CD14-positive monocyte (primary cell): Measurements from ENCODE around the gene IGDCC3. TPM values are rescaled to one million over a fixed set of nuclear protein-coding genes. Genes with fewer than 3 reads are reported as not detected.

Experiments
- DNase-seq, 3 donors: peaks; one replicate each; pipeline ENCODE4 v3.0.0-alpha.2; 2011 to 2022
- H2AFZ ChIP-seq: 2 replicates; pipeline ENCODE4 v1.6.0; 2012; ENCODE audit warnings: mild to moderate bottlenecking, low read depth, low read length, inconsistent platforms; ENCODE audit not compliant: insufficient read depth, poor library complexity, severe bottlenecking
- H3K27ac ChIP-seq, 2 donors: 1 replicate in 1 of 2; 2 replicates in 1 of 2; pipeline ENCODE4 v1.5.1; 2012 to 2013; ENCODE audit warnings: low read length in 2 of 2, control low read depth in 1 of 2, inconsistent platforms in 1 of 2, low read depth in 1 of 2, mild to moderate bottlenecking in 1 of 2
- H3K27me3 ChIP-seq, 2 donors: one replicate each; pipeline versions ENCODE4 v1.6.0 to v1.6.1; 2011 to 2013; ENCODE audit warnings: low read length in 2 of 2; ENCODE audit not compliant: control insufficient read depth in 2 of 2, insufficient read depth in 2 of 2
- H3K36me3 ChIP-seq, 2 donors: replicated peaks in 1 of 2; 1 replicate in 1 of 2; 2 replicates in 1 of 2; pipeline versions ENCODE4 v1.5.1 to v1.6.1; 2012 to 2013; ENCODE audit warnings: low read length in 2 of 2, control low read depth in 1 of 2, inconsistent platforms in 1 of 2, mild to moderate bottlenecking in 1 of 2; ENCODE audit not compliant: insufficient read depth in 2 of 2, control insufficient read depth in 1 of 2
- H3K4me1 ChIP-seq, 2 donors: 1 replicate in 1 of 2; 2 replicates in 1 of 2; pipeline versions ENCODE4 v1.5.1 to v1.6.1; 2012 to 2013; ENCODE audit warnings: low read length in 2 of 2, control low read depth in 1 of 2, inconsistent platforms in 1 of 2, mild to moderate bottlenecking in 1 of 2, moderate library complexity in 1 of 2; ENCODE audit not compliant: insufficient read depth in 2 of 2, control insufficient read depth in 1 of 2
- H3K4me2 ChIP-seq: replicated peaks from 2 replicates; pipeline ENCODE3; 2012; ENCODE audit warnings: low read length, moderate library complexity, mild to moderate bottlenecking; ENCODE audit not compliant: poor library complexity, severe bottlenecking; ENCODE audit errors: extremely low read depth
- H3K4me3 ChIP-seq, 3 experiments: fragments of 200-600 bp in 1 of 3; sonication (generic) in 1 of 3; replicated peaks in 1 of 3; 1 replicate in 2 of 3; 2 replicates in 1 of 3; pipeline ENCODE4 v1.5.1; 2011 to 2013; ENCODE audit warnings: low read length in 3 of 3, mild to moderate bottlenecking in 3 of 3, control low read depth in 2 of 3, low read depth in 2 of 3, inconsistent platforms in 1 of 3, moderate library complexity in 1 of 3
- H3K79me2 ChIP-seq: 2 replicates; pipeline ENCODE4 v1.6.0; 2012; ENCODE audit warnings: mild to moderate bottlenecking, control low read depth, inconsistent platforms, low read length, moderate library complexity; ENCODE audit not compliant: insufficient read depth
- H3K9ac ChIP-seq: 2 replicates; pipeline ENCODE4 v1.6.0; 2017; ENCODE audit warnings: low read length, mild to moderate bottlenecking; ENCODE audit not compliant: insufficient read depth, poor library complexity, severe bottlenecking
- H3K9me3 ChIP-seq, 2 donors: replicated peaks in 1 of 2; 1 replicate in 1 of 2; 2 replicates in 1 of 2; pipeline versions ENCODE4 v1.5.1 to v1.6.1; 2012 to 2013; ENCODE audit warnings: low read length in 2 of 2, control low read depth in 1 of 2; ENCODE audit not compliant: control insufficient read depth in 1 of 2, insufficient read depth in 1 of 2
- H4K20me1 ChIP-seq: 2 replicates; pipeline ENCODE4 v1.6.0; 2012; ENCODE audit warnings: mild to moderate bottlenecking, low read length, control low read depth, moderate library complexity; ENCODE audit not compliant: insufficient read depth
- H3K27ac Mint-ChIP-seq, 7 donors: one replicate each; pipeline ENCODE4 v1.8.0; 2020; ENCODE audit warnings: mild to moderate bottlenecking in 7 of 7, mixed read lengths in 7 of 7, moderate library complexity in 6 of 7, inconsistent platforms in 2 of 7
- H3K27me3 Mint-ChIP-seq, 3 donors: one replicate each; pipeline ENCODE4 v1.8.0; 2021 to 2022; ENCODE audit warnings: low read depth in 3 of 3, mild to moderate bottlenecking in 3 of 3, mixed read lengths in 3 of 3, moderate library complexity in 3 of 3, inconsistent platforms in 1 of 3
- H3K36me3 Mint-ChIP-seq, 2 donors: one replicate each; pipeline ENCODE4 v1.8.0; 2020; ENCODE audit warnings: mixed read lengths in 2 of 2, inconsistent platforms in 1 of 2, mild to moderate bottlenecking in 1 of 2
- H3K4me1 Mint-ChIP-seq: one replicate; pipeline ENCODE4 v1.8.0; 2020; ENCODE audit warnings: mild to moderate bottlenecking, mixed read lengths
- H3K4me3 Mint-ChIP-seq, 2 donors: one replicate each; pipeline ENCODE4 v1.8.0; 2020; ENCODE audit warnings: mild to moderate bottlenecking in 2 of 2, mixed read lengths in 2 of 2, moderate library complexity in 1 of 2
- H3K9me3 Mint-ChIP-seq, 7 donors: one replicate each; pipeline ENCODE4 v1.8.0; 2020 to 2022; ENCODE audit warnings: mixed read lengths in 7 of 7, mild to moderate bottlenecking in 6 of 7, moderate library complexity in 6 of 7, inconsistent platforms in 2 of 7
- WGBS: methylation state at CpG from one replicate; pipeline ENCODE4 v1.1.5; 2013; ENCODE audit warnings: missing lambda C conversion rate; ENCODE audit not compliant: insufficient coverage; 5-methylcytosine and 5-hydroxymethylcytosine counted together
- intact Hi-C, 2 donors: fragments of 100-400 bp; cut with micrococcal nuclease; formaldehyde crosslinking; loops; one replicate each; pipeline versions ENCODE4 v1.15.0 to v1.15.1; 2023
- polyA plus RNA-seq, 3 donors: library from polyadenylated mRNA; depleted of rRNA in 1 of 3; unstranded in 2 of 3; stranded (reverse) in 1 of 3; fragments of 300-500 nt in 2 of 3; fragments of >200 nt in 1 of 3; fragmentation: Illumina TruSeq in 2 of 3; gene quantifications; 1 replicate in 2 of 3; 2 replicates in 1 of 3; pipeline ENCODE4 v1.2.3, GENCODE V29; 2012 to 2021
- TF ChIP-seq, protein P1 (sequence below): fragments of 200-600 bp; IDR thresholded peaks from one replicate; pipeline ENCODE4 v1.8.0; 2022; ENCODE audit warnings: antibody characterized with exemption, mild to moderate bottlenecking

IGDCC3 gene
- polyA plus RNA-seq, 3 donors = not detected

GRCh38 chr15:65344214-65344913 is 33.4 kb downstream of the IGDCC3 start:
- no peak for DNase-seq
- TF ChIP-seq, protein P1, sequence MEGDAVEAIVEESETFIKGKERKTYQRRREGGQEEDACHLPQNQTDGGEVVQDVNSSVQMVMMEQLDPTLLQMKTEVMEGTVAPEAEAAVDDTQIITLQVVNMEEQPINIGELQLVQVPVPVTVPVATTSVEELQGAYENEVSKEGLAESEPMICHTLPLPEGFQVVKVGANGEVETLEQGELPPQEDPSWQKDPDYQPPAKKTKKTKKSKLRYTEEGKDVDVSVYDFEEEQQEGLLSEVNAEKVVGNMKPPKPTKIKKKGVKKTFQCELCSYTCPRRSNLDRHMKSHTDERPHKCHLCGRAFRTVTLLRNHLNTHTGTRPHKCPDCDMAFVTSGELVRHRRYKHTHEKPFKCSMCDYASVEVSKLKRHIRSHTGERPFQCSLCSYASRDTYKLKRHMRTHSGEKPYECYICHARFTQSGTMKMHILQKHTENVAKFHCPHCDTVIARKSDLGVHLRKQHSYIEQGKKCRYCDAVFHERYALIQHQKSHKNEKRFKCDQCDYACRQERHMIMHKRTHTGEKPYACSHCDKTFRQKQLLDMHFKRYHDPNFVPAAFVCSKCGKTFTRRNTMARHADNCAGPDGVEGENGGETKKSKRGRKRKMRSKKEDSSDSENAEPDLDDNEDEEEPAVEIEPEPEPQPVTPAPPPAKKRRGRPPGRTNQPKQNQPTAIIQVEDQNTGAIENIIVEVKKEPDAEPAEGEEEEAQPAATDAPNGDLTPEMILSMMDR = no peak
- Histone ChIP-seq H4K20me1 (no peaks in the 10 kb centered on the region), H3K4me1 (no peaks in the 10 kb centered on the region), H2AFZ (no peak overlapping the region), H3K9ac (no peak overlapping the region), H3K36me3 (no peaks in the 10 kb centered on the region), H3K27me3 (peaks cover 0 to 5% of the 10 kb centered on the region in 2 donors), H3K4me2 (no peak overlapping the region), H3K79me2 (no peaks in the 10 kb centered on the region), H3K9me3 (no peaks in the 10 kb centered on the region), H3K4me3 (no peak overlapping the region), H3K27ac (no peak overlapping the region)
- Mint-ChIP-seq H3K36me3 (no peaks in the 10 kb centered on the region), H3K27me3 (peaks cover 11 to 32% (median 14%) of the 10 kb centered on the region in 3 donors), H3K4me3 (no peak overlapping the region), H3K9me3 (peaks cover 0 to 3% (median 0%) of the 10 kb centered on the region in 7 donors), H3K4me1 (no peaks in the 10 kb centered on the region), H3K27ac (no peak overlapping the region)
- 100% methylated on average over 2 of the region's 8 CpGs for WGBS
- intact Hi-C loops = no loop called here

DNA sequence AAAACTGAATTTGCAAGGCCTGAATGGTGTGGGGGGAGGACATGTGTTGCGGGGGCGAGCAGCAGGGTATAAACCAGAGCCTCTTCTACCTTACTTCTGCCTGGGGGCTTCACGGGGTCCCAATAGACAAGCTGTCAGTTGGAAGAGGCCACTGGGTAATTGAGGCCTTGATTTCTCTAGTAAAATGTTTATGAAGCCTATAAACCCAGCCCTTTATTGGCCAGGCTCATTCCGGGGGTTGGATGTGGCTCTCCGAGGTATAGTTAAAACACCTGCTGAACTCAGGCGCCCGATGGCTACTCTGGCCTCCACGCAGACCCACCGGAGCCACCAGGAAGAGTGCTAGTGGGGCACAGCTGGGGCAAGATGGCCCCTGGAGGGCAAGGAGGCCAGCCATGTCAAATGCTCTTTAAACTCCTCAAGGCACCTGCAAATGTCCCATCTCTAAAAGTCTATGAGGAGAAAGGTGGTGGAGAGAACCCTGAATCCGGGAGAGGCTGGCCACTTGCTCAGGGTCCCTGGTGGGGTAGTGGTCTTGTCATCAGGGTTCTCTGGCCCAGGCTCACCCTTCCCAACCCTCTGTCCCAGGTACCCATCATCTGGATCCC is 34.3 kb downstream of the IGDCC3 start:
- Mint-ChIP-seq H3K4me3 (no peak overlapping the region), H3K4me1 (no peaks in the 10 kb centered on the region), H3K9me3 (peaks cover 0 to 3% (median 0%) of the 10 kb centered on the region in 7 donors), H3K27ac (no peak overlapping the region), H3K36me3 (no peaks in the 10 kb centered on the region), H3K27me3 (peaks cover 9 to 40% (median 14%) of the 10 kb centered on the region in 3 donors)
- Histone ChIP-seq H3K27me3 (peaks cover 0 to 5% of the 10 kb centered on the region in 2 donors), H3K9me3 (no peaks in the 10 kb centered on the region), H2AFZ (no peak overlapping the region), H3K9ac (no peak overlapping the region), H3K27ac (no peak overlapping the region), H4K20me1 (no peaks in the 10 kb centered on the region), H3K4me2 (no peak overlapping the region), H3K4me3 (no peak overlapping the region), H3K36me3 (no peaks in the 10 kb centered on the region), H3K4me1 (no peaks in the 10 kb centered on the region), H3K79me2 (no peaks in the 10 kb centered on the region)
- 98% methylated on average over 5 of the region's 10 CpGs for WGBS
- no peak for DNase-seq
- intact Hi-C loops = no loop called here
- TF ChIP-seq, protein P1 = no peak
